ENCODE results near the gene NOC4L.

DNA sequence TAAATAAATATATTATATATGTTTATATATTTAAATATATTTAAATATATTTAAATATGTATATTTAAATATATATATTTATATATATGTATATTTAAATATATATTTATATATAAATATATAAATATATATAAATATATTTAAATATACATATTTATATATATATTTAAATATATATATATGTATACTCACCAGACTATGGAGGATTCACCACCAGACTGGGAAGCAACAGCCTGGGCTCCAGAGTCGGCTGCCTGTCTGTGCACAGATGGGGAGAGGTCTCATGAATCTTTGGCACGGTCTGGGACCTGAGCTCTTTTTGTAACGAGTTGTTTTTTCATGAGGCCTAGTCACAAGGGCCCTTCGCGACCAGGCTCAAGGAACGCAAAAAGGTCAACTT lies 21.3 kb downstream of the NOC4L start:
- TF ChIP-seq, protein P1, sequence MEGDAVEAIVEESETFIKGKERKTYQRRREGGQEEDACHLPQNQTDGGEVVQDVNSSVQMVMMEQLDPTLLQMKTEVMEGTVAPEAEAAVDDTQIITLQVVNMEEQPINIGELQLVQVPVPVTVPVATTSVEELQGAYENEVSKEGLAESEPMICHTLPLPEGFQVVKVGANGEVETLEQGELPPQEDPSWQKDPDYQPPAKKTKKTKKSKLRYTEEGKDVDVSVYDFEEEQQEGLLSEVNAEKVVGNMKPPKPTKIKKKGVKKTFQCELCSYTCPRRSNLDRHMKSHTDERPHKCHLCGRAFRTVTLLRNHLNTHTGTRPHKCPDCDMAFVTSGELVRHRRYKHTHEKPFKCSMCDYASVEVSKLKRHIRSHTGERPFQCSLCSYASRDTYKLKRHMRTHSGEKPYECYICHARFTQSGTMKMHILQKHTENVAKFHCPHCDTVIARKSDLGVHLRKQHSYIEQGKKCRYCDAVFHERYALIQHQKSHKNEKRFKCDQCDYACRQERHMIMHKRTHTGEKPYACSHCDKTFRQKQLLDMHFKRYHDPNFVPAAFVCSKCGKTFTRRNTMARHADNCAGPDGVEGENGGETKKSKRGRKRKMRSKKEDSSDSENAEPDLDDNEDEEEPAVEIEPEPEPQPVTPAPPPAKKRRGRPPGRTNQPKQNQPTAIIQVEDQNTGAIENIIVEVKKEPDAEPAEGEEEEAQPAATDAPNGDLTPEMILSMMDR (IDR thresholded peaks at IDR 0.05) = no peak
- no peak for TF ChIP-seq POLR2A (IDR thresholded peaks at IDR 0.05)

All from body of pancreas (tissue), 4 donors.